NCI-H460 (cell line): ENCODE data around the gene BIN1. TPM values are rescaled to one million over a fixed set of nuclear protein-coding genes. Genes with fewer than 3 reads are reported as not detected.

Experiments used
- DNase-seq: peaks from one replicate; pipeline ENCODE4 v3.0.0-alpha.2; 2016; ENCODE audit warnings: low read depth; ENCODE audit errors: extremely low read depth
- small RNA-seq, 2 experiments: library from RNA; depleted of rRNA; stranded (forward); fragments of <200 nt; gene quantifications; one replicate each; pipeline ENCODE3, GENCODE V24; 2014
- total RNA-seq: library from RNA; depleted of rRNA; stranded (reverse); fragments of >200 nt; shearing (Covaris generic); gene quantifications from 2 replicates; pipeline ENCODE4 v1.2.3, GENCODE V29; 2014; rRNA removed

The BIN1 gene
- total RNA-seq, 1 experiment from 2014 or later, result 50.7 TPM

DNA sequence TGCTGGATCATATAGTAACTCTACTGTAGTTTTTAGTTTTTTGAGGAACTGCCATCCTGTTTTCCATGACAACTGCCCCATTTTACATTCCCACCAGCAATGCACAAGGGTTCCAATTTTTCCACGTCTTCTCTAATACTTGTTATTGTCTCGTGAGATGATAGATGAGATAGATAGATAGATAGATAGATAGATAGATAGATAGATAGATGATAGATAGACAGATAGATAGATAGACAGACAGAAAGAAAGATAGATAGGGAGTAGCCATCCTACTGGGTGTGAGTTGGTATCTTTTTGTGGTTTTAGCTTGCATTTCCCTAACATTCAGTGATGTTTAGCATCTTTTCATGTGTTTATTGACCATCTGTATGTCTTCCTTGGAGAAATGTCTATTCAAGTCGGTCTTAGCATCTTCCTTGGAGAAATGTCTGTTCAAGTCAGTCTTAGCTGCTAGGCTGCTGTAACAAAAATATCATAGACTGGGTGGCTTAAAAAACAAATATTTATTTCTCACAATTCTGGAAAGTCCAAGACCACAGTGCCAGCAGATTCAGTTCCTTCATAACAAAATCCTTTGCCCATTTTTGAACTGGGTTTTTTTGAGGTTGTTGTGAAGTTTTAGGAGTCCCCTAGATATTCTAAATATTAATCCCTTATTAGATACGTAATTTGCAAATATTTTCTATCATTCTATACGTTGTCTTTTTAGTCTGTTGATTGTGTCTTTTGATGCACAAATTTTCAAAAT is 98.5 kb downstream of the BIN1 start:
- no peak for DNase-seq

DNA sequence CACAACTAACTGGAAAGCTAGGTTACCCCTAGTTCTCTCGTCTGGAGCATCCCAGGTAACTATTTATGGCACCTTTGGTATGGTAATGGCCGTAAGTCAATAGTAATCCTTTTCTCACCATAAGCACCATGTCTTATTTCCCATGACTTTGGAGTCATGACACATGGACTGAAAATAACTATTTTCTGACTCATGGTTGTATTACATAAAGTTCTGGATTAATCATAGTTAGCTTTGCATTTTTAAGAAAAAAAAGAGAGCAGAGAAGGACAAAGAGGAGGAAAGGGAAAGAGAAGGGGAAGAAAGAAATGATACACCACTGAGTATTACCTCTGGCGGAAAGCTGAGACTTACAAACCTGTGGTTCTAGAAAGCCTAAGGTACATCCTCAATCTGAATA is 99.3 kb downstream of the BIN1 start:
- DNase-seq, result no peak

DNA sequence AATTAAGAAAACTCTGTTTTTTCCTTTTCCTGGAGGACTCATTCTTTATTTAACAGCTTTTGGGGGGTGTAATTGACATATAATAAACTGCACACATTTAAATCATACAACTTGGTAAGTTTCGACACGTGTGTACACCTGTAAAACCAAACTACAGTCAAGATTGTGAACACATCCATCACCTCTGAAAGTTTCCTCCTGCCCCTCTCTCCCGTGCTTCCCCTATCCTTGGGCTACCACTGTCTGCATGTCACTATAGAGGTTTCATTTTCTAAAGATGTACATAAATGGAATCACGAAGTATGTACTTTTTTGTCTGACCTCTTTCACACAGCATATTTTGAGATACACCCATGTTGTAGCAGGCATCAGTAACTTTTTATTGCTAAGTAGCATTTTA is 100.0 kb downstream of the BIN1 start:
- no peak for DNase-seq

DNA sequence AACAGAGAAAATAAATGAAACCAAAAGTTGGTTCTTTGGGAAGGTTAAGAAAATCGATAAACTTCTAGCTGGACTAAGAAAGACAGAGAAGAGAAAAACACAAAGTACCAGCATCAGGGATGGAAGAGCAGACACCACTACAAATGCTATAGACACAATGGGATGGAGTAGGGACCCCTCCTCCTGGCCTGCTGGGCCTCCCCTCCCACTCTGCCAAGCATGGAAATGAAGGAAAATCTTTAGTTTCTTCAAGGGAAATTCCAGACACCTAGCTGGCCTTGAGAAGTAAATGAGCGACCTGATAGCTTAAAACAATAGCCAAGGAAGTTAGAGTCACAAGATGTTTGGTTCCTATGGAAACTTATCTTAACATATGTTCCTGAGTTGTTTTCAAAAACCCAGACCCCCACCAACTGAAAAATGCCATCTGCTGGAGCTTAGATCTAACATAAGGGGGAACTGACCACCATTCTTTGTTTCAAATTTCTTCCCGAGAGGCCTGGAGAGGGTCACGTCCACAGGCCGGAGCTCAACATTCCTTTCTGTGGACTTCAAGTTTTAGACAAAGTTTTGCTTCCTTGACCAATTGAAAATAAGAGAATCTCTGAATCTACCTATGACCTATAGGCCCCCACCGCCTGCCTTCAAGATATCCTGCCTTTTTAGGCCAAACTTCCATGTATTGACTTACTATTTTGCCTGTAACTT is 101.9 kb downstream of the BIN1 start:
- no peak for DNase-seq

DNA sequence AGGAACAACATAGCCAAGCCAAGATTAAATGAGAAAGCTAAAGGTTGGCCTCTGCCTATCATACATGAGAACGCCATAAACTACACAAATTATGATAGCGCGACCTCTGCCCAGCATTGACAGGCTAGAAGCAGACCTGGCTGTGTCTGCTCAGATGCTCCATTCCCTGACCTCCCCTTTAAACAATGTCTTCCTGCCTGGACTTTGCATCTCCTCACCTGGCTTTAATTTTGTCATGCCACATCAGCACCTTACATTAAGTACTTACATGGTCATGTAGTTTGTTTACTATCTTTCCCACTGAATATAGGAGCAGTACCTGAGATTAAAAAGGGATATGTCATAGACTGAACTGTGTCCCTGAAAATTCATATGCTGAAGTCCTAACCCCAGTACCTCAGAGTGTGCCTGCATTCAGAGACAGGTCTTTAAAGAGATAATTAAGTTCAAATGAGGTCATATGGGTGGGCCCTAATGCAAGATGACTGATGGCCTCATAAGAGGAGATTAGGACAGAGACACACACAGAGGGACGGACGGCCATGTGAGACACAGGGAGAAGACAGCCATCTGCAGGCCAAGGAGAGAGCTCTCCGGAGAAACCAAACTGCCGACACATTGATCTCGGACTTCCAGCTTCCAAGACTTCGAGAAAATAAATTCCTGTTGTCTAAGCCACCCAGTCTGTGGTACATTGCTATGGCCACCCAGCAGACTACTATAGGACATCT is 103.7 kb downstream of the BIN1 start:
- no peak for DNase-seq

DNA sequence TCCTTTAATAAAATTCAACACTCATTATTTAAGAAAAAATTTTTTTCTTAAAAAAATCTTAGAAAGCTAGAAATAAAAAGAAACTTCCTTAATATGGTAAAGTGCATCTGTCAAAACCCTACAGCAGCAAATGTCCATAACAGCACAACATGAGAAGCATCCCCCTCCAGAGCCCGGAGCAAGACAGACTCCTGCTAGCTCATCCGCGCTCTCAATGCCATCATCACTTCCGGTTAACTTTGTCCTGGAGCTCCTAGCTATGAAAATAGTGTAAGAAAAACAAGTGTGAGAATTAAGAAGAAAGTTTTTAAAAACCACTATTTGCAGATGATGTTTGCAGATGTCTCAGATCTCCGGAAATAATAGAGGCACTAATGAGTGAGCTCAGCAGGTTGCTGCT is 105.2 kb downstream of the BIN1 start:
- DNase-seq, result no peak

DNA sequence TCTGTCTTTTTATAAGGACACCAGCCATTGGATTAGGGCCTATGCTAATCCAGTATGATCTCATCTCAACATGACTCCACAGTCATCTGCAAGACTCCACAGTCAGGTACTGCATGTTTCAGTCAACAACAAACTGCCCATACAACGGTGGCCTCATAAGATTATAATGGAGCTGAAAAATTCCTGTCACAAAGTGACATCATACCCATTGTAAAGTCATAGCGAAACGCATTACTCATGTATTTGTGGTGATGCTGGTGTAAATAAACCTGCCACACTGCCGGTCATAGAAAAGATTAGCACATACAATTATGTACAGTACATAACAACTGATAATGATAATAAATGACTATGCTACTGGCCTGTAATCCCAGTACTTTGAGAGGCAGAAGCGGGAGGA is 106.0 kb downstream of the BIN1 start:
- no peak for DNase-seq

DNA sequence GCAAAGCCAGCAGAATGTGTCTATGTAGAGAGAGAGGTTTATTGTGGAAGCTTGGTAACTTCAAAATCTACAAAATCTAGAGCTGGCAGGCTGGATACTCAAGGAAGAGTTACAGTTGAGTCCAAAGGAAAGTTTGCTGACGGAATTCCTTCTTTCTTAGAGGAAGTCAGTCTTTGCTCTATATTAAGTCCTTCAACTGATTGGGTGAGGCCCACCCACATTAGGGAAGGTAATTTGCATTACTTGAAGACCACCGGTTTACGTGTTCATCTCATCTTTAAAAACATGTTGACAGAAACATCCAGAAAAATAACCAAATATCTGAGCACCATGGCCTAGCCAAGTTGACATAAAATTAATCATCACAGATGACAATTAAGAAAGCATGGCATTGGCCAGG is 106.8 kb downstream of the BIN1 start:
- no peak for DNase-seq

DNA sequence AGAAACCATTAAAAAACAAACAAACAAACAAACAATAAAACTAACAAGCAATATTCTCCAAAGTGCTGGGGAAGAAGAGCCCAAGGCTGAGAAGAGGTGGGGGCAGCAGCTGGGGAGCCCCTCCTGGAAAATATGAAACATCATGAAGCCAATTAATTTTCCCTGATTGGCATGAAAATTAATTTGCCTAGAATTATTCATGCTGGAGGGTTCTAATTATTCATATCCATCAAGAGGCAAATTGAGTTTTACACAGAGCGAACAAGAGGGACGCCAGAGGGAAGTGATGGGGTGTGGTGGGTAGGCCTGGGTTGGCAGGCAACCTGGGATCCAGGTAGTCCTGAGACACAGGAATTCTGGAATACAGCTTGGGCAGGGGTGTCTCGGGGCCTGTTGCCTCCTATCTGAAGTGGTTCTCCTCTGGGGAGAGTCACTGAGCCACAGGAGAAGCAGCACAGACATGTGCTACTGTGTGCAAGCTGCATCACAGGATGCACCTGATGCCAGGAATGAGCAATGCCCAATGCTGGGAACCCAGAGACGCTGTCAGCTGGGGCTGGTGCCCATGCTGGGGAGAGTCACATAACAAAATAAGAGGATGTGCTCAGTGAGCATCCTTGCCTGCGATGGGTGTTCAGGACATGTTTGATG is 107.7 kb downstream of the BIN1 start:
- DNase-seq, result no peak

DNA sequence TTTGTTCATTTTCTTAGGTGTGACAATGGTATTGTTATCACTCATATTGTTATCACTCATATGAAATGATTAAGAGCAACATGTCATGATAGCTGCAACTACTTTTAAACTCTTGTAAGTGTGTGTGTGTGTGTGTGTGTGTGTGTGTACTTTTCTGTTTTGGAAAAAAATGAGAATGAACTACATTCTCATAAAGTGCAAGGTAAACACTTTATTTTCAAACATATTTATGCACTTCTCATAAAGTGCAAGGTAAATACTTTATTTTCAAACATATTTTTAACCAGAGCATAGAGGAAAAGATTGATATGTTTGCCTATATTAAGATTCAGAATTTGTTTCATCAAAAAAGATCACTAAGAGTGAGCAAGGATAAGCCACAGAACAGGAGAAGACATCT is 108.5 kb downstream of the BIN1 start:
- DNase-seq, result no peak

Small RNAs within 50 kb of the gene (small RNA-seq; reads per million reads assigned to genes)
- 0 reads per million in 2 experiments for gene RNU7-182P

Other genes with a start within 250 kb of the BIN1 start
- gene TEX51, start 208.3 kb downstream of the BIN1 start, total RNA-seq, result not detected in 2 replicates
- gene CYP27C1, start 113.1 kb upstream of the BIN1 start, total RNA-seq, result not detected in 2 replicates
- 34.2 and 42.1 TPM in 2 replicates for gene ERCC3, start 187.0 kb upstream of the BIN1 start, total RNA-seq